ENCODE data around the gene PAX8. TPM values are rescaled to one million over a fixed set of nuclear protein-coding genes. Genes with fewer than 3 reads are reported as not detected.

Gene PAX8
- polyA plus RNA-seq, 1 donor from 2014 or later = 0.85 TPM

GRCh38 chr2:113281910-113282746 is 3.4 kb upstream of the PAX8 start:
- Mint-ChIP-seq H3K36me3 (no peaks in the 10 kb centered on the region), H3K27me3 (peaks cover 2% of the 10 kb centered on the region), H3K4me3 (no peak overlapping the region), H3K4me1 (peaks cover 0 to 2% (median 1%) of the 10 kb centered on the region in 3 donors), H3K9me3 (no peaks in the 10 kb centered on the region), H3K27ac (no peak overlapping the region)

GRCh38 chr2:113278073-113278741 is 514 bp downstream of the PAX8 start:
- Mint-ChIP-seq H3K9me3 (no peaks in the 10 kb centered on the region), H3K27me3 (peaks cover 30% of the 10 kb centered on the region), H3K4me1 (peaks cover 5 to 10% (median 5%) of the 10 kb centered on the region in 3 donors), H3K27ac (no peak overlapping the region), H3K36me3 (no peaks in the 10 kb centered on the region), H3K4me3 (no peak overlapping the region)

- no peaks in the 10 kb centered on the region for H3K36me3 Mint-ChIP-seq
- H3K4me1 Mint-ChIP-seq = peaks cover 6 to 17% (median 9%) of the 10 kb centered on the region in 3 donors
- H3K4me3 Mint-ChIP-seq = peak overlapping the region in 1 of 4 donors; percentile 51
- peaks cover 35% of the 10 kb centered on the region for H3K27me3 Mint-ChIP-seq
- H3K9me3 Mint-ChIP-seq = no peaks in the 10 kb centered on the region
- H3K27ac Mint-ChIP-seq = peak overlapping the region in 1 of 3 donors; percentile 32
Observed at GRCh38 chr2:113277474-113278072, 1.1 kb downstream of the PAX8 start.

GRCh38 chr2:113276761-113277425 is 1.8 kb downstream of the PAX8 start:
- Mint-ChIP-seq H3K36me3 (no peaks in the 10 kb centered on the region), H3K9me3 (no peaks in the 10 kb centered on the region), H3K27me3 (peaks cover 39% of the 10 kb centered on the region), H3K27ac (peak overlapping the region in 1 of 3 donors; percentile 32), H3K4me3 (peak overlapping the region in 1 of 4 donors; percentile 51), H3K4me1 (peaks cover 6 to 19% (median 9%) of the 10 kb centered on the region in 3 donors)

- Mint-ChIP-seq H3K27ac (no peak overlapping the region), H3K4me1 (peaks cover 6 to 19% (median 9%) of the 10 kb centered on the region in 3 donors), H3K36me3 (no peaks in the 10 kb centered on the region), H3K27me3 (peaks cover 42% of the 10 kb centered on the region), H3K9me3 (no peaks in the 10 kb centered on the region), H3K4me3 (peak overlapping the region in 2 of 4 donors; percentile 57 to 66)
Observed at GRCh38 chr2:113276216-113276760, 2.4 kb downstream of the PAX8 start.

- Mint-ChIP-seq H3K36me3 (no peaks in the 10 kb centered on the region), H3K9me3 (no peaks in the 10 kb centered on the region), H3K27me3 (peaks cover 44% of the 10 kb centered on the region), H3K4me1 (peaks cover 6 to 19% (median 9%) of the 10 kb centered on the region in 3 donors), H3K27ac (no peak overlapping the region), H3K4me3 (peak overlapping the region in 2 of 4 donors; percentile 57 to 66)
Observed at GRCh38 chr2:113275556-113276215, 3.0 kb downstream of the PAX8 start.

- Mint-ChIP-seq H3K27ac (no peak overlapping the region), H3K27me3 (peaks cover 49% of the 10 kb centered on the region), H3K36me3 (no peaks in the 10 kb centered on the region), H3K4me3 (no peak overlapping the region), H3K9me3 (no peaks in the 10 kb centered on the region), H3K4me1 (peaks cover 6 to 19% (median 9%) of the 10 kb centered on the region in 3 donors)
Observed at GRCh38 chr2:113274432-113274831, 4.3 kb downstream of the PAX8 start.

GRCh38 chr2:113273981-113274380 is 4.7 kb downstream of the PAX8 start:
- Mint-ChIP-seq H3K4me1 (peaks cover 6 to 19% (median 9%) of the 10 kb centered on the region in 3 donors), H3K4me3 (no peak overlapping the region), H3K36me3 (peaks cover 2% of the 10 kb centered on the region), H3K27ac (peak overlapping the region in 1 of 3 donors; percentile 28), H3K9me3 (peaks cover 0 to 1% (median 0%) of the 10 kb centered on the region in 3 donors), H3K27me3 (peaks cover 49% of the 10 kb centered on the region)

- Mint-ChIP-seq H3K4me3 (peak overlapping the region in 1 of 4 donors; percentile 71), H3K4me1 (peaks cover 6 to 19% (median 9%) of the 10 kb centered on the region in 3 donors), H3K9me3 (peaks cover 0 to 1% (median 0%) of the 10 kb centered on the region in 3 donors), H3K36me3 (peaks cover 2% of the 10 kb centered on the region), H3K27ac (peak overlapping the region in 1 of 3 donors; percentile 28), H3K27me3 (peaks cover 49% of the 10 kb centered on the region)
Observed at GRCh38 chr2:113273027-113273551, 5.6 kb downstream of the PAX8 start.

- Mint-ChIP-seq H3K36me3 (peaks cover 2% of the 10 kb centered on the region), H3K27me3 (peaks cover 49% of the 10 kb centered on the region), H3K27ac (no peak overlapping the region), H3K4me3 (no peak overlapping the region), H3K4me1 (peaks cover 6 to 19% (median 9%) of the 10 kb centered on the region in 3 donors), H3K9me3 (peaks cover 0 to 1% (median 0%) of the 10 kb centered on the region in 3 donors)
Observed at GRCh38 chr2:113272477-113272876, 6.2 kb downstream of the PAX8 start.

- H3K27ac Mint-ChIP-seq = no peak overlapping the region
- H3K9me3 Mint-ChIP-seq = peaks cover 0 to 1% (median 0%) of the 10 kb centered on the region in 3 donors
- H3K27me3 Mint-ChIP-seq = peaks cover 32% of the 10 kb centered on the region
- peaks cover 2% of the 10 kb centered on the region for H3K36me3 Mint-ChIP-seq
- H3K4me3 Mint-ChIP-seq = no peak overlapping the region
- peaks cover 2 to 14% (median 6%) of the 10 kb centered on the region in 3 donors for H3K4me1 Mint-ChIP-seq
Observed at GRCh38 chr2:113268621-113269360, 9.9 kb downstream of the PAX8 start.

- Mint-ChIP-seq H3K27me3 (peaks cover 21% of the 10 kb centered on the region), H3K36me3 (peaks cover 2% of the 10 kb centered on the region), H3K4me1 (no peaks in the 10 kb centered on the region), H3K9me3 (peaks cover 0 to 1% (median 0%) of the 10 kb centered on the region in 3 donors), H3K4me3 (no peak overlapping the region), H3K27ac (peak overlapping the region in 1 of 3 donors; percentile 77)
Observed at GRCh38 chr2:113266431-113266830, 12.3 kb downstream of the PAX8 start.

GRCh38 chr2:113264713-113265403 is 13.9 kb downstream of the PAX8 start:
- H3K4me1 Mint-ChIP-seq = no peaks in the 10 kb centered on the region
- no peak overlapping the region for H3K4me3 Mint-ChIP-seq
- H3K36me3 Mint-ChIP-seq = peaks cover 2% of the 10 kb centered on the region
- peaks cover 0 to 1% (median 0%) of the 10 kb centered on the region in 3 donors for H3K9me3 Mint-ChIP-seq
- peaks cover 15% of the 10 kb centered on the region for H3K27me3 Mint-ChIP-seq
- no peak overlapping the region for H3K27ac Mint-ChIP-seq

Data from IgD-negative memory B cell (primary cell).